ENCODE measurements around the gene CDC25C.

The CDC25C gene

DNA sequence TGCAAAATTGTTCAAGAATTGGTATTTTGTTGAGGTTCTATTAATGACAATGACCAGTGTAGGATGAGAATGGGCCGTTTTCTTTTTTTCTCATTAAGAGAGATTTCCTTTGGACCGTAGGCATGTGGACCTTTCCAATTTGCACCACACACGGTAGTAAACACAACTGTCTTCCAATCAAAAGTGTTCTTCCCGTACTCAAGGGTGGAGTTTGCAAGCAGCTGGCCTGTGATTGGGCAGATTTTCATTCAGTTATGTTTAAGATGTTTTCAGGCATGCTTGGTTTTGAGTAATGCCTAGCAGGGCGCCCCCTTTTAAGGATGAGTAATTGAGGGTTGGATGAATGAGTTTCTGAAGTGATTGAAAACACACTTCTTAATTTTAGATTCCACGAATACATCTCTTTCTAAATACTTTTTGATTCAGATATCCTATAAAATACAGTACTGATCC lies 23.3 kb upstream of the CDC25C start:
- Histone ChIP-seq H3K4me3 (ENCODE audit: low read length) (peak overlapping the region; percentile 83), H3K9me3 (ENCODE audit: control insufficient read depth, low read length) (no peaks in the 10 kb centered on the region), H3K9ac (ENCODE audit: low read length) (peak overlapping the region; percentile 96), H3K4me1 (ENCODE audit: control insufficient read depth, insufficient read depth, low read length) (peaks cover 45% of the 10 kb centered on the region), H3K27me3 (replicated peaks; ENCODE audit: control insufficient read depth, insufficient read depth, low read length) (no peaks in the 10 kb centered on the region), H3K36me3 (ENCODE audit: control insufficient read depth, insufficient read depth, low read length, severe bottlenecking) (no peaks in the 10 kb centered on the region)
- peak; percentile 79 for DNase-seq (ENCODE audit: low read depth)

DNA sequence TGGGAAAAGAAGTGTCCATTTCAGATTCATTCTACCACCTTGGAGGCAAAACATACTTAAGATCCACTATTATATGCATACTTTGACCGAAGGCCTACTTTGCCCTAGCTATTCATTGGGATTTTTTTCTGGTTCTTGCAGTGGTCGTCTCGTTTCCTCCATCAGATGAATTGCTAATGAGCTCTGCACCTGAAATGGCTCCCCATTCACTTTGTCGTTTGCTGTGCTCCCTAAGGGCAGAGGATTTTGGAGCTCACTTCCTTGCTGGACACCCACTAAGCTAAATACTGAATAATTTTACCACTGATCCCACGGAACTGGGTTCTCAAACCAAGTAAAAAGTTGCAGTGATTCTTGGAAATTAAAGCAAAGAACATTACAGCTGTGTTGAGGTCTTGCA lies 22.8 kb upstream of the CDC25C start:
- H3K9me3 ChIP-seq (ENCODE audit: control insufficient read depth, low read length), result no peaks in the 10 kb centered on the region
- H3K27me3 ChIP-seq (replicated peaks; ENCODE audit: control insufficient read depth, insufficient read depth, low read length), result no peaks in the 10 kb centered on the region
- H3K4me1 ChIP-seq (ENCODE audit: control insufficient read depth, insufficient read depth, low read length), result peaks cover 50% of the 10 kb centered on the region
- H3K36me3 ChIP-seq (ENCODE audit: control insufficient read depth, insufficient read depth, low read length, severe bottlenecking), result no peaks in the 10 kb centered on the region
- no peak for DNase-seq (ENCODE audit: low read depth)
- H3K9ac ChIP-seq (ENCODE audit: low read length), result peak overlapping the region; percentile 96
- H3K4me3 ChIP-seq (ENCODE audit: low read length), result peak overlapping the region; percentile 83

DNA sequence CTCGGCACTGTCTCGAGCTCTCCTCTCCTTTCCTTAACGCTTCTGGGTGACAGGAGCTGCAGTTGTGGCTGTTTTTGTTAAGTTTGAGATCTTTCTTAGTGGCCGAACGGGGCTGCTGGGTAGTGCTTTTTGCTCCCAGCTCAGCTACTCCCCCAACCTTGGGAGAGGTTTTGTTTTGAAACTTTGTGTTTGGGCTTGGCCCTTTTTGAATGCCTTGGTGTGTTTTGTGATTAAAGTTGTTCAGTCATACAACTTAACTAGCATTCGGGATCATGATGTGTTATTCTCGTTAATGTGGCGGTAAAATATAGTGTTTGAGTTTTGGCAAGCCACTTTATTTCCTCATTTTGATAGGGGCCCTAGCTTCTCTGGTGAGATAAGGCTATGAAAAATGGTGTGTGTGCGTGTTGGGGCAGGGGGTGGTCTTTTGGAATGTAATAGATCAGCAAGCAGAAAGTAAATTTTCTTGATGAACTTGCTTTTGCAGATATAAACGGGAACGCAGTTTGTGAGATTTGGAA lies 22.0 kb upstream of the CDC25C start:
- DNase-seq (ENCODE audit: low read depth), result no peak

DNA sequence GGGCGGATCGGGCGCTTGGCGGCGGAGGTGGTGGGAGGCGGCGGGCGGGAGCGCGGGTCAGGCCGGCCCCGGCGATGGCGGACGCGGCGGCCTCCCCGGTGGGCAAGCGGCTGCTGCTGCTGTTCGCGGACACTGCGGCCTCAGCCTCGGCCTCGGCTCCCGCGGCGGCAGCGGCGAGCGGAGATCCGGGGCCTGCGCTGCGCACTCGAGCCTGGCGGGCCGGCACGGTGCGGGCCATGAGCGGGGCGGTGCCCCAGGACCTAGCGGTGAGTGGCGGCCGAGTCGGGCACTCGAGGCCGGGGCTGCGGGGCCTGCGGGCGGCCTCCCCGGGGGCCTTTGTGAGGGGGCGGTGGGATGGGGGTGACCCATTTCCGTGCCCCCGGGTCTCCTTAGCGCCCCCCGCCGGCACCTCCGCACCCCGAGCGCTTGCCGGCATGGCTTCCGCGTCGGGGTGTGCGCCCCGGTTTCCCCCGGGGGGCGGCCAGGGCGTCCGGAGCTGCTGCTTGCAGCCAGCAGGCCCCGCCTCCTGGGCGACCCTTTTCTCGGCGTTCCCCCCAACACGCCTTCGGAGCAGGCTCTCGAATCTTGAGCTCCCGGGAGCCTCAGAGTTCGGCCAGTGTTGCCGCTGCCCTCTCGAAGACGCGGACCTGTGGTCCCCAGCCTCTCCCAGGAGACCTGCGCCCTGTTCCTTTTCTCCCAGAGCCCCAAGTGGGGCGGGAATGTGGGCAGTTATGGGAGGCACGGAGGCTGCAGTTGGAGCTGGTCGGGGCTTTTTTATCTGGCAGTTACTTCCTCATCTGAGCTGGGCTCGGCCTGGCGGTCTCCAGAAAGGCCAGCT lies 21.3 kb upstream of the CDC25C start:
- Histone ChIP-seq H3K9me3 (ENCODE audit: control insufficient read depth, low read length) (no peaks in the 10 kb centered on the region), H3K27me3 (replicated peaks; ENCODE audit: control insufficient read depth, insufficient read depth, low read length) (no peaks in the 10 kb centered on the region), H3K4me1 (ENCODE audit: control insufficient read depth, insufficient read depth, low read length) (peaks cover 57% of the 10 kb centered on the region), H3K9ac (ENCODE audit: low read length) (peak overlapping the region; percentile 96), H3K36me3 (ENCODE audit: control insufficient read depth, insufficient read depth, low read length, severe bottlenecking) (peaks cover 13% of the 10 kb centered on the region), H3K4me3 (ENCODE audit: low read length) (peak overlapping the region; percentile 83)
- DNase-seq (ENCODE audit: low read depth), result peak; percentile 72

More for the DNA sequence above, 22.0 kb upstream of the CDC25C start:
- no peaks in the 10 kb centered on the region for H3K9me3 ChIP-seq (ENCODE audit: control insufficient read depth, low read length)
- peak overlapping the region; percentile 96 for H3K9ac ChIP-seq (ENCODE audit: low read length)
- peaks cover 7% of the 10 kb centered on the region for H3K36me3 ChIP-seq (ENCODE audit: control insufficient read depth, insufficient read depth, low read length, severe bottlenecking)
- H3K4me1 ChIP-seq (ENCODE audit: control insufficient read depth, insufficient read depth, low read length), result peaks cover 57% of the 10 kb centered on the region
- H3K27me3 ChIP-seq (replicated peaks; ENCODE audit: control insufficient read depth, insufficient read depth, low read length), result no peaks in the 10 kb centered on the region
- H3K4me3 ChIP-seq (ENCODE audit: low read length), result peak overlapping the region; percentile 83

DNA sequence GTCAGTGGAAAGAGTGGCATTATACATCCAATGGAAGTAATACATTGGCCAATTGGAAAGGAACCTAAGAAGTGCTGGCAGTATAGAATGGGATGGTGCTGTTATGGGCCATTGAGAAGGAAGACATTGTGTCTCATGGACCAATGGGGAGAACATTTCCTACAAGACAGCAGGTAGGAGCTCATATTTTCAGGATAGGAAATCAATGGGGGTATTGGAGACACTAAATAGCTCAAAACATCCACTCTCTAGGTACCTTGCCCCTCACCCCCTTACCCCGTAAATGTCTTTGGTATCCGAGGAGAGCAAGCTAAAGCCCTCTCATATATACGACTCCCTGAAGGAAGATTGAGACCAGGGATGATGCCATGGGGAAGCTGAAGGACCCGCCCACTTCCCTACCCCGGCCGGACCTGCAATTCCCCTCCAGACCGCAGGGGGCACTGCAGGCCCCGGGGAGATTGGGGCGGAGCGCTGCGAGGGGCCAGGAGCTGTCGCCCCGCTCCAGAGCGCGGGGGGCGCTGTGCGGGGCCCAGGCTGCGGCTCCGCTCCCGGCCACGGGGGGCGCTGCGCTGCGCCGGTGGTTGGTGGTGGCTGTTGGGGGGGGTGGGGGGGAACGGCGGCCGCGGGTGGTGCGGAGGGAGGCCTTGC lies 20.6 kb upstream of the CDC25C start, which contains the start of gene KDM3B:
Gene KDM3B (plus strand): TSS at position 615 of the 651 bp plus-strand sequence. CDS start 111 bp downstream, outside the sequence.
- no peaks in the 10 kb centered on the region for H3K27me3 ChIP-seq (replicated peaks; ENCODE audit: control insufficient read depth, insufficient read depth, low read length)
- H3K36me3 ChIP-seq (ENCODE audit: control insufficient read depth, insufficient read depth, low read length, severe bottlenecking), result peaks cover 21% of the 10 kb centered on the region
- no peaks in the 10 kb centered on the region for H3K9me3 ChIP-seq (ENCODE audit: control insufficient read depth, low read length)
- H3K9ac ChIP-seq (ENCODE audit: low read length), result peak within 1 kb of the TSS; percentile 96
- H3K4me3 ChIP-seq (ENCODE audit: low read length), result peak within 1 kb of the TSS; percentile 83
- H3K4me1 ChIP-seq (ENCODE audit: control insufficient read depth, insufficient read depth, low read length), result peaks cover 57% of the 10 kb centered on the region
- DNase-seq (ENCODE audit: low read depth), result peak; percentile 90

DNA sequence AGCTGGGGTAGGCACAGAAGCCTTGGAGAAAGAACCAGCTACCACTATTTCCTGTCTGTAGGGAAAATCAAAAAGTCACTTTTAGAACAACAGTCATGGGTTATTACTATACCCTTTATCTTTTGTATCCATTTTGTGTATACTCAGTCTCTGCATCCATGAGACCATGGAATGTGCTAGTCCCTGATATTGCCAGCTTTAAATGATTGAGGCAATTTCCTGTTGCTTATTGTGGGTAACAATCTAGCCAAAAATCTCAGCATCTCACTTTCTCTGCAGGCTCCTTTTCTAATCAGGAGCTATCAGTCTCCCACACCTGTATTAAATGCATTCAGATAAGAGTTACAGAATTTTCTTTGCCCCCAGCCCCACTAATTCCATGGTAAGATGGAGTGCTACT lies 19.9 kb upstream of the CDC25C start:
- peaks cover 57% of the 10 kb centered on the region for H3K4me1 ChIP-seq (ENCODE audit: control insufficient read depth, insufficient read depth, low read length)
- DNase-seq (ENCODE audit: low read depth), result no peak
- no peaks in the 10 kb centered on the region for H3K9me3 ChIP-seq (ENCODE audit: control insufficient read depth, low read length)
- no peak overlapping the region for H3K9ac ChIP-seq (ENCODE audit: low read length)
- H3K36me3 ChIP-seq (ENCODE audit: control insufficient read depth, insufficient read depth, low read length, severe bottlenecking), result peaks cover 28% of the 10 kb centered on the region
- H3K27me3 ChIP-seq (replicated peaks; ENCODE audit: control insufficient read depth, insufficient read depth, low read length), result no peaks in the 10 kb centered on the region
- peak overlapping the region; percentile 56 for H3K4me3 ChIP-seq (ENCODE audit: low read length)

DNA sequence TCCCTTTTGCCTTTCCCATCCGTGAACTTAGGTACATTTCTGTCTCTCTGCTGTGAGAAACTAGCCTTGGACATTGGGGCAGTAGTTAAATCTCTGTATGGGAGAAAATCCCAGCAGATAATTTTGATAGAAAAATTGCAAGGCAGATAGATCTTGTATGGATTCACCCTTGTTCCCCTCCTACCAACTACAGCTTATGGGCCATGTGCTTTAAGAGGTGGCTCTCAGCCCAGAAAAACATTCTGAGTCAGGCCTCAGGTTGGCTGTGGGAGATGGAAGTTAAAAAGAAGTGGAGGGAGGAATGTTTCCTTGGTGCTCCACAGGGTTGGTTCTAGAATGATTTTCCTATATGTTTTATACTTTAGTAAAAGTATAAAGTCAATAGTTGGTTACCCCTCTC lies 19.5 kb upstream of the CDC25C start:
- Histone ChIP-seq H3K27me3 (replicated peaks; ENCODE audit: control insufficient read depth, insufficient read depth, low read length) (no peaks in the 10 kb centered on the region), H3K9me3 (ENCODE audit: control insufficient read depth, low read length) (no peaks in the 10 kb centered on the region), H3K9ac (ENCODE audit: low read length) (no peak overlapping the region), H3K36me3 (ENCODE audit: control insufficient read depth, insufficient read depth, low read length, severe bottlenecking) (peaks cover 31% of the 10 kb centered on the region), H3K4me3 (ENCODE audit: low read length) (no peak overlapping the region), H3K4me1 (ENCODE audit: control insufficient read depth, insufficient read depth, low read length) (peaks cover 54% of the 10 kb centered on the region)
- DNase-seq (ENCODE audit: low read depth), result peak; percentile 63

DNA sequence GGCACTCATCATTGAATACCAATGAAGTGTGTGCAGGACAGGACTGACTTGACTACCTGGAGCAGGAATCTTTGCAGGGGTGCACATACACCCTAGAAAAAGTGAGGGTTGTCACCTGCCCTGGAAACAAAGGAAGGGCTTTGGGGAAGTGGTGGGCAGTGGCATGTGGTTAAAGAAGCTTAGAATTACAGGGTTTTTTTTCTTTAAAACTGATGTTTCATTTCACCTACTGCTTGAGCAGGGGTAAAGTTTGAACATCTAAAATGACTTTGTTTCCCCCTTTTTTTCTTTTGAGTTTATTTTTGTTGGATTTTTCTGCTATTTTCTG lies 18.9 kb upstream of the CDC25C start:
- no peak overlapping the region for H3K4me3 ChIP-seq (ENCODE audit: low read length)
- H3K36me3 ChIP-seq (ENCODE audit: control insufficient read depth, insufficient read depth, low read length, severe bottlenecking), result peaks cover 36% of the 10 kb centered on the region
- peaks cover 49% of the 10 kb centered on the region for H3K4me1 ChIP-seq (ENCODE audit: control insufficient read depth, insufficient read depth, low read length)
- no peaks in the 10 kb centered on the region for H3K9me3 ChIP-seq (ENCODE audit: control insufficient read depth, low read length)
- no peak for DNase-seq (ENCODE audit: low read depth)
- H3K27me3 ChIP-seq (replicated peaks; ENCODE audit: control insufficient read depth, insufficient read depth, low read length), result no peaks in the 10 kb centered on the region
- H3K9ac ChIP-seq (ENCODE audit: low read length), result no peak overlapping the region

DNA sequence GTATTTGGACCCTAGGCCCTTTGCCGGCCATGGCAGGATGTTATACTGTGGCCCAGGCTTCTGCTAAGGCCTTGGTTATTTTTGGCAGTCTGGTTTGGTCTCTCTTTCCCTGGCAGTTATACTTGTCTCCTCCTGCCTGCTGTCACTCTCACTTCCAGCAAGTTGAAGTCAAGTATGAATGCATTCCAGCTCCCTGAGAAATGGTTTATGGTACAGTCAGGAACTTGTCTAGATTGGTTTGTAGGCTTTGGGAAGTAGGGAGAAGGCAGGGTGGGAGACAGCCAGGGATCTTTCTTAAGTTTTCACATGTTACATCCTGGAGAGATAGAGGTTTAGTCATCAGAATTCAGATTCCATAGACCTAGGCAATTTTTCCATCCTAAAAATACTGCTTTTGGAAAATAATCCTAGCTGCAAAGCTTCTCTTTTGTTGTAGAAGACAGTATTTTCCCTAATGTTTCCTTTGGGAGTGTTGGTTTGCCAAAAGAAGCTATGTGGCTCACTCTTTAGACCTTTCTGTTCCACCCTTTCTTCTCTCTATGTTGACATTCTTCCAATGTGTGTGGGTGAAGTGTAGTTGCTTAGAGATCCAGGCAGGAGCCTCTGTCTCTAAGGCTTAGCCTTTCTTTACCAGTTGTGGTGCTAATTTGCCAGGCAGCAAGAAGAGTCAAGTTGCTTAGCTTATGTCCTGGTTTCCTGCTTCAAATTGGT lies 18.4 kb upstream of the CDC25C start:
- peak overlapping the region; percentile 23 for H3K9ac ChIP-seq (ENCODE audit: low read length)
- peaks cover 44% of the 10 kb centered on the region for H3K4me1 ChIP-seq (ENCODE audit: control insufficient read depth, insufficient read depth, low read length)
- peaks cover 42% of the 10 kb centered on the region for H3K36me3 ChIP-seq (ENCODE audit: control insufficient read depth, insufficient read depth, low read length, severe bottlenecking)
- no peaks in the 10 kb centered on the region for H3K27me3 ChIP-seq (replicated peaks; ENCODE audit: control insufficient read depth, insufficient read depth, low read length)
- H3K4me3 ChIP-seq (ENCODE audit: low read length), result peak overlapping the region; percentile 17
- no peak for DNase-seq (ENCODE audit: low read depth)
- H3K9me3 ChIP-seq (ENCODE audit: control insufficient read depth, low read length), result no peaks in the 10 kb centered on the region

DNA sequence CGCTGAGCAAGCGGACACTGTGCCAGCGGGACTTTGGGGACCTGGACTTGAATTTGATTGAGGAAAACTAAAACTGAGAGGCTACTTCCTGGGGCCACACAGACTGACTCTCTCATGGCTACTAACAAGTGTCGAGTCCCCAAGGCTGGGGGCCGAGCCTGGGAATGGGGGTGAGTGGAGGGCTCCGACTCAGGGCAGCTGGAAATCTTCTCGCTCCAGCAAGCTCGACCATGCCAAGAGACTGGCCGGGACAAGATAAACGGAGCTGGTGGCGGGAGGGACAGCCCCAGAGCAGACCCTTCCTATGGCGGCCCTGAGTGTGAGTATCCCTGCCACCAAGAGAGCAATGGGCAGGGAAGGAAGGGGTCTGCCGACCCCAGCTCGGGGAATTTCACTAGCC lies 15.3 kb upstream of the CDC25C start:
- no peaks in the 10 kb centered on the region for H3K9me3 ChIP-seq (ENCODE audit: control insufficient read depth, low read length)
- H3K4me3 ChIP-seq (ENCODE audit: low read length), result no peak overlapping the region
- no peak overlapping the region for H3K9ac ChIP-seq (ENCODE audit: low read length)
- no peak for DNase-seq (ENCODE audit: low read depth)
- no peaks in the 10 kb centered on the region for H3K27me3 ChIP-seq (replicated peaks; ENCODE audit: control insufficient read depth, insufficient read depth, low read length)
- peaks cover 31% of the 10 kb centered on the region for H3K4me1 ChIP-seq (ENCODE audit: control insufficient read depth, insufficient read depth, low read length)
- peaks cover 69% of the 10 kb centered on the region for H3K36me3 ChIP-seq (ENCODE audit: control insufficient read depth, insufficient read depth, low read length, severe bottlenecking)
